Natural killer cell (primary cell): ENCODE results near the gene NDUFA13. TPM values are rescaled to one million over a fixed set of nuclear protein-coding genes. Genes with fewer than 3 reads are reported as not detected.

Source experiments
- ATAC-seq, 3 donors: fragments of 150-1000 bp in 2 of 3; fragments of 200-7000 bp in 1 of 3; cut with Tn5 transposase; 1 replicate in 1 of 3; 2 replicates in 2 of 3; pipeline ENCODE4 v1.10.0; 2021; ENCODE audit warnings: mild to moderate bottlenecking in 2 of 3, moderate library complexity in 2 of 3
- DNase-seq, 2 donors: peaks; one replicate each; pipeline versions ENCODE4 v3.0.0 to v3.0.0-alpha.2; 2013 to 2021; ENCODE audit warnings: mixed read lengths in 1 of 2
- H3K27ac ChIP-seq: one replicate; pipeline ENCODE4 v1.5.1; 2013; ENCODE audit warnings: mild to moderate bottlenecking, low read length
- H3K27me3 ChIP-seq: one replicate; pipeline ENCODE4 v1.6.1; 2013; ENCODE audit warnings: low read length; ENCODE audit not compliant: control insufficient read depth, insufficient read depth
- H3K36me3 ChIP-seq: one replicate; pipeline ENCODE4 v1.6.1; 2013; ENCODE audit warnings: low read length; ENCODE audit not compliant: control insufficient read depth, insufficient read depth
- H3K4me1 ChIP-seq: one replicate; pipeline ENCODE4 v1.6.1; 2013; ENCODE audit warnings: low read length; ENCODE audit not compliant: control insufficient read depth, insufficient read depth
- H3K4me3 ChIP-seq: one replicate; pipeline ENCODE4 v1.5.1; 2013; ENCODE audit warnings: low read length
- H3K9me3 ChIP-seq: one replicate; pipeline ENCODE4 v1.6.1; 2013; ENCODE audit warnings: low read length; ENCODE audit not compliant: control insufficient read depth, insufficient read depth
- H3K27ac Mint-ChIP-seq, 2 donors: one replicate each; pipeline ENCODE4 v1.8.0; 2022; ENCODE audit warnings: mild to moderate bottlenecking in 2 of 2, mixed read lengths in 2 of 2, moderate library complexity in 1 of 2
- H3K27me3 Mint-ChIP-seq, 2 donors: one replicate each; pipeline ENCODE4 v1.8.0; 2022; ENCODE audit warnings: low read depth in 2 of 2, mixed read lengths in 2 of 2
- H3K36me3 Mint-ChIP-seq: one replicate; pipeline ENCODE4 v1.8.0; 2022; ENCODE audit warnings: mixed read lengths
- H3K4me1 Mint-ChIP-seq, 2 donors: one replicate each; pipeline ENCODE4 v1.8.0; 2022; ENCODE audit warnings: mixed read lengths in 2 of 2
- H3K4me3 Mint-ChIP-seq: one replicate; pipeline ENCODE4 v1.8.0; 2022; ENCODE audit warnings: mild to moderate bottlenecking, moderate library complexity, mixed read lengths
- H3K9me3 Mint-ChIP-seq, 2 donors: one replicate each; pipeline ENCODE4 v1.8.0; 2022; ENCODE audit warnings: mixed read lengths in 2 of 2
- CTCF ChIP-seq: fragments of 200-600 bp; IDR thresholded peaks from one replicate; pipeline ENCODE4 v1.8.0; 2022; ENCODE audit warnings: antibody characterized with exemption
- WGBS: methylation state at CpG from one replicate; pipeline ENCODE4 v1.1.7; 2013; ENCODE audit warnings: missing lambda C conversion rate; ENCODE audit not compliant: insufficient coverage; 5-methylcytosine and 5-hydroxymethylcytosine counted together
- intact Hi-C: fragments of 100-400 bp; cut with micrococcal nuclease; formaldehyde crosslinking; loops from one replicate; pipeline ENCODE4 v1.14.2; 2022
- total RNA-seq, 4 donors: library from RNA; stranded (reverse); fragments of 120-200 nt in 1 of 4; gene quantifications; one replicate each; pipeline versions ENCODE4 v1.2.3 to v1.2.4, GENCODE V29; 2013 to 2022

Gene NDUFA13
- total RNA-seq, result 100 to 1,000 TPM; 165 to 191 (median 188) TPM
- 114 TPM for total RNA-seq (2013)

DNA sequence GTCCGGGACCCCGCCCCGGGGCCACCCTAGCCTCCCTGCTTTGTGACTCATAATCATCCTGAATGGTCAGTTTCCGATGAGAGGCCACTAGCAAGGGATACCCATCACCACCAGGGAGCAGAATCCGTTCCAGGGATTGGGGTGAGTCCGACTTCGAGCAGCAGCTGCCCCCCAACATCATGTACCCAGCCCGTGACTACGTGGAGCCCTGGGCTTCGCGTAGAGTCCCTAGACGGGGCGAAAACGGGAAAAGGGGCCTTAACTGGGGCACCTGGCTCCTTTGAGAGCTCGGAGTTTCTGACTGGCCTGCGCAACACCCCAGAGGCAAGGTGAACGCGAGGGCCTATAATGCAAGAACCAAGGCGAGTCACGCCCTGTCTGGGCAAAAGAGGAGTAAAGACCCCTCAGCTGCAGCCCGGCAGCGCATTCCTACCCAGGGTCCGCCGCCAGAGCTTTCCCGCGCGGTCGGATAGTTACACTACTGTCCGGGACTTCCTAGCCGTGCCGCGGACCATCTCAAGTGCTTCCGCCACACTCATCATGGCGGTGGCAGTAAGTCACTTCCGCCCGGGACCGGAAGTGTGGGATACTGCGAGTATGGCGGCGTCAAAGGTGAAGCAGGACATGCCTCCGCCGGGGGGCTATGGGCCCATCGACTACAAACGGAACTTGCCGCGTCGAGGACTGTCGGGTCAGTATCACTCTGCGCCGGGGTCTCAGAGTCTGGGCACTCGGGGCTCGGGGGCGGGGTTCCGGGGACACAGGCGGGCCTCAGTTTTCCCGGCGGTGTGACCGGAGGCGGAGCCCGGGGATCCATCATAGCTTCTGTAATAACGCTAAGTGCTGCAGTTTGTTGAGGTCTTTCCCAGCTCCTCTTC lies at the start of gene NDUFA13:
Gene NDUFA13 (plus strand): TSS at position 584 of the 878 bp plus-strand sequence. CDS start 14 bp downstream, at position 598.
- Mint-ChIP-seq H3K27me3 (no peaks in the 10 kb centered on the region), H3K4me1 (peaks cover 11 to 23% of the 10 kb centered on the region in 2 donors), H3K4me3 (peak within 1 kb of the TSS; percentile 95), H3K9me3 (no peaks in the 10 kb centered on the region), H3K36me3 (no peaks in the 10 kb centered on the region), H3K27ac (peak within 1 kb of the TSS; percentile 91 to 94)
- 7% methylated on average over 61 of the region's 61 CpGs for WGBS
- ATAC-seq (peak; percentile 94 to 97 (median 96)), DNase-seq (peak; percentile 97 to 98)
- Histone ChIP-seq H3K27ac (peak within 1 kb of the TSS; percentile 71), H3K4me1 (peaks cover 31% of the 10 kb centered on the region), H3K4me3 (peak within 1 kb of the TSS; percentile 70), H3K9me3 (no peaks in the 10 kb centered on the region), H3K36me3 (peaks cover 4% of the 10 kb centered on the region), H3K27me3 (no peaks in the 10 kb centered on the region)
- intact Hi-C loops, result no loop called here
- TF ChIP-seq CTCF, result no peak

DNA sequence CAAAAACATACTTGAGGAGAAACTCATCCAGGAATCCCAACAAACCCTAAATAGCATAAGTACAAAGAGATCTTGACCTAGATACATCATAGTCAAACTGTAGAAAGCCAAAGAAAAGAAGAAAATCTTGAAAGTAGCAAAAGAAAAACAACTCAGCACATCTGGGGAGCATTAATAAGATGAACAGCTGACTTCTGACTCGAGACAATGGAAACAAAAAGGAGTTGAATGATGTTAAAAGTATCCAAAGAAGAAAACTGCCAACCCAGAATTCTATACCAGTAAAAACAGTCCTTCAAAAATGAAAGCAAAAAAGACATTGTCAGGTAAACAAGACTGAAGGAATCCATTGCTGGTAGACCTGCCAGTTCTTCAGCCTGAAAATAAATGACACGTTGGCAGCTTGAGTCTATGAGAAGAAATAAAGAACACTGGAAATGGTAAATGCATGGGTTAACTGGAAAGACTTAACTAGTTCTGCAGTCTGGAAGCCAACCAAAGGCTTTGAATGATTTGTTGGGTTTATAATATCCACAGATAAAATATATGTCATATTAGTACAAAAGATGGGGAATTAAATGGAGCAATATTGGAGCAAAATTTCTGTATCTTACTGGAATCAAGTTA lies 47.5 kb upstream of the NDUFA13 start:
- Histone ChIP-seq H3K27me3 (no peaks in the 10 kb centered on the region), H3K27ac (no peak overlapping the region), H3K4me3 (no peak overlapping the region), H3K9me3 (peaks cover 16% of the 10 kb centered on the region), H3K36me3 (peaks cover 42% of the 10 kb centered on the region), H3K4me1 (peaks cover 57% of the 10 kb centered on the region)
- H3K27me3 Mint-ChIP-seq, result no peaks in the 10 kb centered on the region
- H3K4me3 Mint-ChIP-seq, result no peak overlapping the region
- H3K36me3 Mint-ChIP-seq, result peaks cover 26% of the 10 kb centered on the region
- no peak for TF ChIP-seq CTCF
- peaks cover 5 to 8% of the 10 kb centered on the region in 2 donors for H3K9me3 Mint-ChIP-seq
- 100% methylated on average over 1 of the region's 2 CpGs for WGBS
- ATAC-seq, result peak in 1 of 3 donors; percentile 37
- DNase-seq, result no peak
- peak overlapping the region; percentile 79 to 97 for H3K27ac Mint-ChIP-seq
- intact Hi-C loops, result no loop called here
- H3K4me1 Mint-ChIP-seq, result peaks cover 64 to 78% of the 10 kb centered on the region in 2 donors

DNA sequence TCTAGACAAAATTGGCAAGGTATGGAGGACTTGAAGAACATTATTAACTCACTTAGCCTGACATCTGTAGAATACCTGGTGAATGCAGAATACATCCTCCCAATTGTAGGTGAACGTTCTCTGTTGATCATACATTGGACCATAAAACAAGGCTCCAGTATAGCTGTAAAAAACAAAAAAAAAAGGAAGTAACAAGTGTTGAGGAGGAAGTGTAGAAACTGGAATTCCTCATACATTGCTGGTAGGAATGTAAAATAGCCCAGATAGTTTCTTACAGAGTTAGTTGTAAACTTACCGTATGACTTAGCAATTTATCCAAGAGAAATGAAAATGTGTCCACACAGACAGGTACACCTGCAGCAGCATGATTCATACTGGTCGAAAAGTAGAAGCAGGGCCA lies 45.4 kb upstream of the NDUFA13 start:
- Mint-ChIP-seq H3K4me3 (no peak overlapping the region), H3K27me3 (no peaks in the 10 kb centered on the region), H3K36me3 (peaks cover 26% of the 10 kb centered on the region), H3K9me3 (peaks cover 5 to 8% of the 10 kb centered on the region in 2 donors), H3K27ac (peak overlapping the region; percentile 82 to 84), H3K4me1 (peaks cover 62 to 71% of the 10 kb centered on the region in 2 donors)
- Histone ChIP-seq H3K4me3 (no peak overlapping the region), H3K9me3 (peaks cover 16% of the 10 kb centered on the region), H3K4me1 (peaks cover 57% of the 10 kb centered on the region), H3K27me3 (no peaks in the 10 kb centered on the region), H3K27ac (no peak overlapping the region), H3K36me3 (peaks cover 44% of the 10 kb centered on the region)
- intact Hi-C loops, result no loop called here
- ATAC-seq, result no peak
- TF ChIP-seq CTCF, result no peak
- no peak for DNase-seq
- 93% methylated on average over 2 of the region's 3 CpGs for WGBS
